HepG2 (cell line): ENCODE measurements around the gene GUK1. TPM values are rescaled to one million over a fixed set of nuclear protein-coding genes. Genes with fewer than 3 reads are reported as not detected.

ENCODE experiments used
- ATAC-seq: fragments of 200-7000 bp; cut with Tn5 transposase; 3 replicates; pipeline ENCODE4 v1.9.1; 2020; ENCODE audit warnings: mild to moderate bottlenecking, moderate library complexity
- BruUV-seq: library from RNA; stranded (reverse); fragments of 400-500 nt; replicated peaks from 2 replicates; lab custom pipeline; 2021; lab: Mats Ljungman, UMichigan
- CTCF ChIA-PET: fragments of 300-600 bp; formaldehyde crosslinking; extraction: SDS; loops from one replicate; lab custom pipeline; 2021; ENCODE audit warnings: low total read pairs, inconsistent platforms, low intra/inter-chr PET ratio; lab: Yijun Ruan, JAX
- POLR2A ChIA-PET: fragments of 350-600 bp; sonication (Branson Sonifier 250); formaldehyde crosslinking; loops from one replicate; lab custom pipeline; 2020; ENCODE audit warnings: antibody characterized with exemption, inconsistent platforms; lab: Yijun Ruan, JAX
- DNase-seq: peaks from one replicate; pipeline ENCODE4 v3.0.0-alpha.2; 2015; ENCODE audit warnings: low spot score
- FAIRE-seq: peaks from 3 replicates; lab custom pipeline; 2011; peaks lifted over from hg19 to GRCh38; lab: Jason Lieb, UNC
- H2AFZ ChIP-seq: one replicate; pipeline ENCODE4 v1.6.1; 2011; ENCODE audit warnings: low read length, inconsistent platforms
- H3K27ac ChIP-seq: fragments of 300-600 bp; 3 replicates; pipeline ENCODE4 v1.8.0; 2011; ENCODE audit warnings: mixed run types, mild to moderate bottlenecking, mixed read lengths, low read length, inconsistent platforms; ENCODE audit not compliant: insufficient read depth; ENCODE audit errors: extremely low read length
- H3K27me3 ChIP-seq, 2 experiments: fragments of 200-600 bp in 1 of 2; 2 replicates in 1 of 2; 3 replicates in 1 of 2; pipeline versions ENCODE4 v1.6.0 to v1.8.0; 2011; ENCODE audit warnings: low read length in 2 of 2, mild to moderate bottlenecking in 2 of 2, moderate library complexity in 2 of 2, inconsistent platforms in 1 of 2; ENCODE audit not compliant: insufficient read depth in 2 of 2, control insufficient read depth in 1 of 2
- H3K36me3 ChIP-seq, 2 experiments: fragments of 200-600 bp in 1 of 2; replicated peaks in 1 of 2; 2 replicates in 1 of 2; 3 replicates in 1 of 2; pipeline versions ENCODE4 v1.5.1 to v1.8.0; 2011; ENCODE audit warnings: low read length in 2 of 2, inconsistent platforms in 1 of 2; ENCODE audit not compliant: insufficient read depth in 2 of 2, control insufficient read depth in 1 of 2
- H3K4me1 ChIP-seq: 2 replicates; pipeline ENCODE4 v1.5.1; 2012; ENCODE audit warnings: low read length, inconsistent platforms; ENCODE audit not compliant: insufficient read depth
- H3K4me2 ChIP-seq: 2 replicates; pipeline ENCODE4 v1.6.0; 2011; ENCODE audit warnings: low read depth, low read length, inconsistent platforms
- H3K4me3 ChIP-seq, 3 experiments: fragments of 200-600 bp in 1 of 3; sonication (generic), shearing (Covaris generic) in 1 of 3; replicated peaks in 1 of 3; 2 replicates each; pipeline ENCODE4 v1.5.1; 2011 to 2016; ENCODE audit warnings: low read length in 3 of 3, inconsistent platforms in 2 of 3, low read depth in 2 of 3, mild to moderate bottlenecking in 2 of 3, control low read depth in 1 of 3, mixed read lengths in 1 of 3; ENCODE audit not compliant: insufficient read depth in 1 of 3
- H3K79me2 ChIP-seq: one replicate; pipeline ENCODE4 v1.6.1; 2011; ENCODE audit warnings: low read length, inconsistent platforms; ENCODE audit not compliant: insufficient read depth
- H3K9ac ChIP-seq: 2 replicates; pipeline ENCODE4 v1.6.0; 2011; ENCODE audit warnings: mild to moderate bottlenecking, low read depth, low read length, inconsistent platforms; ENCODE audit not compliant: insufficient read depth
- H3K9me3 ChIP-seq: 2 replicates; pipeline ENCODE4 v1.5.1; 2012; ENCODE audit warnings: mild to moderate bottlenecking, low read length
- H4K20me1 ChIP-seq: 2 replicates; pipeline ENCODE4 v1.6.0; 2011; ENCODE audit warnings: inconsistent platforms, mild to moderate bottlenecking, low read length, moderate library complexity; ENCODE audit not compliant: insufficient read depth
- ATAD3A ChIP-seq: sonication (generic); formaldehyde crosslinking; IDR thresholded peaks from 2 replicates; pipeline ENCODE4 v1.4.0; 2020; ENCODE audit warnings: missing genetic modification reagents
- ELF3 ChIP-seq: IDR thresholded peaks from 2 replicates; pipeline ENCODE4 v1.6.1; 2016; ENCODE audit warnings: missing genetic modification reagents, missing compliant biosample characterization
- FLYWCH1 ChIP-seq: sonication (generic); formaldehyde crosslinking; IDR thresholded peaks from 2 replicates; pipeline ENCODE4 v1.8.1; 2023; ENCODE audit warnings: mild to moderate bottlenecking, missing genetic modification reagents
- FOXA1 ChIP-seq, 2 experiments: fragments of 450-650 bp in 1 of 2; sonication (generic) in 1 of 2; formaldehyde crosslinking in 1 of 2; IDR thresholded peaks; 2 replicates each; pipeline versions ENCODE4 v1.4.0 to v1.6.1; 2016 to 2020; ENCODE audit warnings: missing genetic modification reagents in 1 of 2
- FOXO4 ChIP-seq: sonication (generic); formaldehyde crosslinking; conservative IDR thresholded peaks from 2 replicates; pipeline ENCODE4 v1.8.1; 2023; ENCODE audit warnings: missing genetic modification reagents
- MAX ChIP-seq: IDR thresholded peaks from 2 replicates; pipeline ENCODE4 v1.6.1; 2012; ENCODE audit warnings: inconsistent platforms
- NFKBIZ ChIP-seq: IDR thresholded peaks from 2 replicates; pipeline ENCODE4 v1.6.1; 2018; ENCODE audit warnings: missing genetic modification reagents, missing compliant biosample characterization
- POLR2A ChIP-seq, 2 experiments: IDR thresholded peaks; 2 replicates each; pipeline ENCODE4 v1.6.1; 2011; ENCODE audit warnings: low read depth in 2 of 2, low read length in 2 of 2, mild to moderate bottlenecking in 1 of 2, moderate library complexity in 1 of 2; ENCODE audit not compliant: insufficient read depth in 1 of 2
- RAD21 ChIP-seq: fragments of 450-650 bp; formaldehyde crosslinking; IDR thresholded peaks from 2 replicates; pipeline ENCODE4 v1.5.0; 2020; ENCODE audit warnings: mild to moderate bottlenecking
- RFX3 ChIP-seq: IDR thresholded peaks from 2 replicates; pipeline ENCODE4 v1.6.1; 2016; ENCODE audit warnings: missing biosample characterization, missing genetic modification reagents
- SCMH1 ChIP-seq: sonication (generic); formaldehyde crosslinking; IDR thresholded peaks from 2 replicates; pipeline ENCODE4 v1.9.0; 2021; ENCODE audit warnings: missing genetic modification reagents, mild to moderate bottlenecking, borderline replicate concordance
- YEATS4 ChIP-seq: sonication (generic); formaldehyde crosslinking; IDR thresholded peaks from 2 replicates; pipeline ENCODE4 v1.4.0; 2020; ENCODE audit warnings: missing genetic modification reagents, borderline replicate concordance
- ZFYVE20 ChIP-seq: sonication (generic); formaldehyde crosslinking; IDR thresholded peaks from 2 replicates; pipeline ENCODE4 v1.8.0; 2023; ENCODE audit warnings: low read depth, mild to moderate bottlenecking, moderate library complexity, missing genetic modification reagents, borderline replicate concordance
- ZNF253 ChIP-seq: sonication (generic); formaldehyde crosslinking; IDR thresholded peaks from 2 replicates; pipeline ENCODE4 v1.8.0; 2022; ENCODE audit warnings: mild to moderate bottlenecking, missing genetic modification reagents, borderline replicate concordance
- ZNF619 ChIP-seq: sonication (generic); formaldehyde crosslinking; IDR thresholded peaks from 2 replicates; pipeline ENCODE4 v1.4.0; 2020; ENCODE audit warnings: mild to moderate bottlenecking, missing genetic modification reagents
- ZNF883 ChIP-seq: sonication (generic); formaldehyde crosslinking; IDR thresholded peaks from 2 replicates; pipeline ENCODE4 v1.5.1; 2020; ENCODE audit warnings: mild to moderate bottlenecking, missing genetic modification reagents; ENCODE audit errors: not compliant biosample characterization
- WGBS: methylation state at CpG from one replicate; pipeline ENCODE4 v1.1.6; 2017; ENCODE audit warnings: low lambda C conversion rate; 5-methylcytosine and 5-hydroxymethylcytosine counted together
- in situ Hi-C: cut with HindIII; loops from 2 replicates; pipeline ENCODE4 v1.10.0; 2017; ENCODE audit warnings: low pct_unique_long_range_greater_than_20kb; ENCODE audit not compliant: extremely low pct_ligation_motif_present
- intact Hi-C: fragments of 100-400 bp; cut with micrococcal nuclease; formaldehyde crosslinking; loops from one replicate; pipeline ENCODE4 v1.10.0; 2022; ENCODE audit not compliant: unreplicated experiment
- polyA plus RNA-seq, 8 experiments: library from polyadenylated mRNA; depleted of rRNA in 3 of 8; stranded (reverse) in 7 of 8; unstranded in 1 of 8; fragments of >200 nt; fragmentation: Illumina TruSeq in 4 of 8; extraction: Trizol in 4 of 8; gene quantifications; 2 replicates each; pipeline versions ENCODE4 v1.2.1 to v1.2.3, GENCODE V29; 2011 to 2016; ENCODE audit warnings: low read depth in 4 of 8, missing spikeins in 1 of 8, mixed read lengths in 1 of 8; ENCODE audit not compliant: insufficient read depth in 1 of 8
- total RNA-seq, 5 experiments: library from RNA; depleted of rRNA; stranded (reverse); fragments of >200 nt; fragmentation: Illumina TruSeq; extraction: Trizol; gene quantifications; 2 replicates each; pipeline ENCODE4 v1.2.3, GENCODE V29; 2016; ENCODE audit warnings: low read depth in 1 of 5
- TF ChIP-seq, protein P1 (sequence below): sonication (generic); formaldehyde crosslinking; IDR thresholded peaks from 2 replicates; pipeline ENCODE4 v1.4.0; 2020; ENCODE audit warnings: missing genetic modification reagents
- TF ChIP-seq, protein P2 (sequence below), 2 experiments: sonication (generic) in 1 of 2; formaldehyde crosslinking in 1 of 2; IDR thresholded peaks; 2 replicates each; pipeline versions ENCODE4 v1.5.1 to v1.6.1; 2011 to 2020; ENCODE audit warnings: borderline replicate concordance in 1 of 2, low read depth in 1 of 2, low read length in 1 of 2, mild to moderate bottlenecking in 1 of 2, missing genetic modification reagents in 1 of 2, moderate library complexity in 1 of 2

The GUK1 gene
- total and polyA plus RNA-seq, 2 of the 13 experiments (the other 11 are each of a cell fraction or from before 2014, with no cell fraction given): 116 to 154 TPM

- TF ChIP-seq ZFYVE20 (no peak), ATAD3A (CRISPR knock-in tag) (no peak), YEATS4 (CRISPR knock-in tag) (no peak), POLR2A (IDR thresholded peaks at IDR 0.05; ENCODE audit: insufficient read depth in 1 of 2, low read depth in 2 of 2, low read length in 2 of 2) (no peak), ZNF883 (CRISPR knock-in tag) (no peak), ZNF253 (CRISPR knock-in tag) (no peak), ZNF619 (no peak), FOXA1 (IDR thresholded peaks at IDR 0.05) (no peak), FOXA1 (CRISPR knock-in tag; IDR thresholded peaks at IDR 0.05) (no peak), SCMH1 (no peak), NFKBIZ (no peak), RFX3 (no peak), MAX (no peak), FOXO4 (CRISPR knock-in tag) (no peak), ELF3 (CRISPR knock-in tag) (no peak), RAD21 (CRISPR knock-in tag) (no peak), FLYWCH1 (CRISPR knock-in tag) (no peak)
- TF ChIP-seq, protein P1, sequence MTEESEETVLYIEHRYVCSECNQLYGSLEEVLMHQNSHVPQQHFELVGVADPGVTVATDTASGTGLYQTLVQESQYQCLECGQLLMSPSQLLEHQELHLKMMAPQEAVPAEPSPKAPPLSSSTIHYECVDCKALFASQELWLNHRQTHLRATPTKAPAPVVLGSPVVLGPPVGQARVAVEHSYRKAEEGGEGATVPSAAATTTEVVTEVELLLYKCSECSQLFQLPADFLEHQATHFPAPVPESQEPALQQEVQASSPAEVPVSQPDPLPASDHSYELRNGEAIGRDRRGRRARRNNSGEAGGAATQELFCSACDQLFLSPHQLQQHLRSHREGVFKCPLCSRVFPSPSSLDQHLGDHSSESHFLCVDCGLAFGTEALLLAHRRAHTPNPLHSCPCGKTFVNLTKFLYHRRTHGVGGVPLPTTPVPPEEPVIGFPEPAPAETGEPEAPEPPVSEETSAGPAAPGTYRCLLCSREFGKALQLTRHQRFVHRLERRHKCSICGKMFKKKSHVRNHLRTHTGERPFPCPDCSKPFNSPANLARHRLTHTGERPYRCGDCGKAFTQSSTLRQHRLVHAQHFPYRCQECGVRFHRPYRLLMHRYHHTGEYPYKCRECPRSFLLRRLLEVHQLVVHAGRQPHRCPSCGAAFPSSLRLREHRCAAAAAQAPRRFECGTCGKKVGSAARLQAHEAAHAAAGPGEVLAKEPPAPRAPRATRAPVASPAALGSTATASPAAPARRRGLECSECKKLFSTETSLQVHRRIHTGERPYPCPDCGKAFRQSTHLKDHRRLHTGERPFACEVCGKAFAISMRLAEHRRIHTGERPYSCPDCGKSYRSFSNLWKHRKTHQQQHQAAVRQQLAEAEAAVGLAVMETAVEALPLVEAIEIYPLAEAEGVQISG (CRISPR knock-in tag): no peak
- TF ChIP-seq, protein P2, sequence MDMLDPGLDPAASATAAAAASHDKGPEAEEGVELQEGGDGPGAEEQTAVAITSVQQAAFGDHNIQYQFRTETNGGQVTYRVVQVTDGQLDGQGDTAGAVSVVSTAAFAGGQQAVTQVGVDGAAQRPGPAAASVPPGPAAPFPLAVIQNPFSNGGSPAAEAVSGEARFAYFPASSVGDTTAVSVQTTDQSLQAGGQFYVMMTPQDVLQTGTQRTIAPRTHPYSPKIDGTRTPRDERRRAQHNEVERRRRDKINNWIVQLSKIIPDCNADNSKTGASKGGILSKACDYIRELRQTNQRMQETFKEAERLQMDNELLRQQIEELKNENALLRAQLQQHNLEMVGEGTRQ (IDR thresholded peaks at IDR 0.05; ENCODE audit: low read depth, low read length): no peak
- TF ChIP-seq, protein P2 (CRISPR knock-in tag; IDR thresholded peaks at IDR 0.05; ENCODE audit: borderline replicate concordance): no peak
- TF ChIP-seq, all 625 proteins: peak for 0
- Histone ChIP-seq H2AFZ (no peak overlapping the region), H3K79me2 (peaks cover 5% of the 10 kb centered on the region), H3K9me3 (no peaks in the 10 kb centered on the region), H4K20me1 (no peaks in the 10 kb centered on the region), H3K27me3 (no peaks in the 10 kb centered on the region; a peak in 1 of 5 replicates), H3K4me2 (peak overlapping the region; percentile 99; the same call in 1 of the 2 replicates), H3K27ac (no peak overlapping the region), H3K9ac (no peak overlapping the region), H3K4me1 (peaks cover 62% of the 10 kb centered on the region), H3K4me3 (no peak overlapping the region), H3K36me3 (no peaks in the 10 kb centered on the region)
- ChIA-PET POLR2A (interaction anchor here (3.1 to 3.3 kb wide), 2 partner anchors 12 to 25 kb away, joined by 38 to 72 read pairs; partner anchors contain the start of genes GJC2 and GUK1), CTCF (no interaction called here)
- in situ Hi-C loops (no loop called here), intact Hi-C loops (no loop called here)
- no peak for FAIRE-seq
- WGBS: 95% methylated on average over 10 of the region's 10 CpGs
- no peak for ATAC-seq
- no TSS peak for BruUV-seq
- no peak for DNase-seq
Measured at GRCh38 chr1:228163776-228164519, 23.9 kb downstream of the GUK1 start.
